Measurements from ENCODE around the gene VANGL1.

The VANGL1 gene

DNA sequence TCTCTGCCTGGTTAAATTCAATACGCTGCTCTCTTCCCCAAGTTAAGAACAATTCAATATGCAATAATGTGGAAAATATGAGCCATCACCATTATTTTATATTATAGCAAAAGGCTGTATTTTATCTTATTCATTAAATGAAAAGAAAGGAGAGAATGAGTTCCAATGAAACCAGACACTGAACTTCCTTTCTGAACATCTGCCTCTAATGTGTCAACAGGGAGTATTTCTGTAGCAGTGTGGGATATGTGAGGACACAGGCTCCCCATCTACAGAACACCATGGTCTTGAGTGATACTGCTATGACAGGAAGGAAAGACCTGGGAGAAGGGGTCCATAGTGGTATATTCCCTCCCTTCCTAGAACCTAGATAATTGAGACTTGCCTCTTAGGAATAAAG is 80.5 kb downstream of the VANGL1 start:
- H3K4me1 ChIP-seq: peaks cover 0 to 10% (median 1%) of the 10 kb centered on the region in 4 donors
- DNase-seq: no peak
- H3K27me3 ChIP-seq: no peaks in the 10 kb centered on the region
- H3K36me3 ChIP-seq: peaks cover 4 to 7% (median 4%) of the 10 kb centered on the region in 3 donors
- no peak overlapping the region for H3K27ac ChIP-seq
- H3K9me3 ChIP-seq: no peaks in the 10 kb centered on the region
- intact Hi-C loops (cut with DNase I; ENCODE audit: low total_unique reads): no loop called here
- TF ChIP-seq, protein P1, sequence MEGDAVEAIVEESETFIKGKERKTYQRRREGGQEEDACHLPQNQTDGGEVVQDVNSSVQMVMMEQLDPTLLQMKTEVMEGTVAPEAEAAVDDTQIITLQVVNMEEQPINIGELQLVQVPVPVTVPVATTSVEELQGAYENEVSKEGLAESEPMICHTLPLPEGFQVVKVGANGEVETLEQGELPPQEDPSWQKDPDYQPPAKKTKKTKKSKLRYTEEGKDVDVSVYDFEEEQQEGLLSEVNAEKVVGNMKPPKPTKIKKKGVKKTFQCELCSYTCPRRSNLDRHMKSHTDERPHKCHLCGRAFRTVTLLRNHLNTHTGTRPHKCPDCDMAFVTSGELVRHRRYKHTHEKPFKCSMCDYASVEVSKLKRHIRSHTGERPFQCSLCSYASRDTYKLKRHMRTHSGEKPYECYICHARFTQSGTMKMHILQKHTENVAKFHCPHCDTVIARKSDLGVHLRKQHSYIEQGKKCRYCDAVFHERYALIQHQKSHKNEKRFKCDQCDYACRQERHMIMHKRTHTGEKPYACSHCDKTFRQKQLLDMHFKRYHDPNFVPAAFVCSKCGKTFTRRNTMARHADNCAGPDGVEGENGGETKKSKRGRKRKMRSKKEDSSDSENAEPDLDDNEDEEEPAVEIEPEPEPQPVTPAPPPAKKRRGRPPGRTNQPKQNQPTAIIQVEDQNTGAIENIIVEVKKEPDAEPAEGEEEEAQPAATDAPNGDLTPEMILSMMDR (IDR thresholded peaks at IDR 0.05): no peak
- no peak overlapping the region for H3K4me3 ChIP-seq

DNA sequence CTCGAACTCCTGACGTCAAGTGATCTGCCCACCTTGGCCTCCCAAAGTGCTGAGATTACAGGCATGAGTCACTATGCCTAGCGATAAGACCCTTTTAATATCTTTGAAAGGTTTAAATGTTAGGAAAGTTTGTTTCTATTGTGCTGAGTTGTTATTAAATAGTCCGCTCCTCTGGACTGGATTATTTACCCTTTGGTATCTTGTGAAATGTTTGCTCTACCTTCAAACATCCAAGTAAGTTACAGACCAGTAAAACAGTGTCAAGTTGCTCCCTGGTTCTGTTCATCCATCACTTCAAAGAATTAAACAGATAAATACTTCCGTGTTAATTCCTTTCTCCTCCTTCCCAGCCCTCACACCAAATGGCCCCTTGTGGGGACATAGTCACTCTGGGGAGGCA is 82.0 kb downstream of the VANGL1 start:
- Histone ChIP-seq H3K27me3 (no peaks in the 10 kb centered on the region), H3K36me3 (peaks cover 4 to 7% (median 4%) of the 10 kb centered on the region in 3 donors), H3K4me1 (peaks cover 0 to 24% (median 7%) of the 10 kb centered on the region in 4 donors), H3K9me3 (no peaks in the 10 kb centered on the region), H3K27ac (no peak overlapping the region), H3K4me3 (no peak overlapping the region)
- no peak for DNase-seq
- intact Hi-C loops (cut with DNase I; ENCODE audit: low total_unique reads): no loop called here
- TF ChIP-seq, protein P1 (IDR thresholded peaks at IDR 0.05): no peak

DNA sequence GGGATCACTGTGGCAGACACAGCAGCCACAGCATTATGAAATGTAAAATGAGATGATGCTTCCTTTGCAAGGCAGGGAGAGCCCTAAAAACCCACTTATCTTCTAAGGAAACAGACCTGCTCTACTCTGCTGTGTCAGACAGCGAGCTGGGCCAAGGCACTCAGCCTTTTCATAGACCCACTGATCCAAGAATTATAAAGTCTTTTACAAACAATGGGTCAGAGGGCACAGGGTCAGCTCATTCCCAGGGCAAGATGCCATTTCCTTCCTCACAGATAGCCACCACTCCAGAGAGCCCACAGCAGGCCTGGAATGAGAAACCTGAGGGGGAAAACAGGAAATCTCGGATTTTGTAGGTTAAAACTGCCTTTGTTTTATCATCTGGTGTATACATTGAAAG is 83.8 kb downstream of the VANGL1 start:
- no peaks in the 10 kb centered on the region for H3K9me3 ChIP-seq
- H3K27ac ChIP-seq: peak overlapping the region in 1 of 2 donors; percentile 34
- TF ChIP-seq, protein P1 (IDR thresholded peaks at IDR 0.05): no peak
- H3K27me3 ChIP-seq: no peaks in the 10 kb centered on the region
- H3K4me1 ChIP-seq: peaks cover 0 to 24% (median 7%) of the 10 kb centered on the region in 4 donors
- intact Hi-C loops (cut with DNase I; ENCODE audit: low total_unique reads): no loop called here
- no peak for DNase-seq
- H3K4me3 ChIP-seq: no peak overlapping the region
- H3K36me3 ChIP-seq: peaks cover under 1 to 4% (median 4%) of the 10 kb centered on the region in 3 donors

DNA sequence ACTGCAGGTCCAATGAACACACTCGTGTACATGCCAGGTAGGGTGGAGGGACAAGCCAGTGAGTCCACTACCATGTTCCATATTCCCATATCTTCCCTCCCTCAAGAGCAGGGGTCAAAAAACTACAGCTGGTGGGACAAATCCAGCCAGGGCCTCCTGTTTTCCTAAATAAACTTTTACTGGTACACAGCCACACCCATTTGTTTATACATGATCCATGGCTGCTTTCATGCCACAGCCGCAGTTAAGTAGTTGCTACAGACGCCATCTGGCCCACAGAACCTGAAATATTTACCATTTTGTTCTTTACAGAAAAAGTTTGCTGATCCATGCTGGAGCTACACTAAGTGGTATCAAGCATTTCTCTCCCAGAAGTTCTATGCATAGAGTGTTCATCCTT is 84.4 kb downstream of the VANGL1 start:
- DNase-seq: no peak
- Histone ChIP-seq H3K4me1 (peaks cover 0 to 24% (median 7%) of the 10 kb centered on the region in 4 donors), H3K36me3 (peaks cover 0 to 4% (median 4%) of the 10 kb centered on the region in 3 donors), H3K9me3 (no peaks in the 10 kb centered on the region), H3K27me3 (no peaks in the 10 kb centered on the region), H3K27ac (peak overlapping the region in 1 of 2 donors; percentile 34), H3K4me3 (no peak overlapping the region)
- TF ChIP-seq, protein P1 (IDR thresholded peaks at IDR 0.05): no peak
- intact Hi-C loops (cut with DNase I; ENCODE audit: low total_unique reads): no loop called here

GRCh38 chr1:115726570-115726969 is 84.8 kb downstream of the VANGL1 start:
- H3K27me3 ChIP-seq: no peaks in the 10 kb centered on the region
- intact Hi-C loops (cut with DNase I; ENCODE audit: low total_unique reads): no loop called here
- no peak for DNase-seq
- no peak overlapping the region for H3K4me3 ChIP-seq
- TF ChIP-seq, protein P1 (IDR thresholded peaks at IDR 0.05): no peak
- peak overlapping the region in 1 of 2 donors; percentile 67 for H3K27ac ChIP-seq
- peaks cover 0 to 5% (median 4%) of the 10 kb centered on the region in 3 donors for H3K36me3 ChIP-seq
- peaks cover 0 to 24% (median 7%) of the 10 kb centered on the region in 4 donors for H3K4me1 ChIP-seq
- H3K9me3 ChIP-seq: no peaks in the 10 kb centered on the region
